Stimulated activated CD4-positive, alpha-beta T cell treated with anti-CD3 and anti-CD28 coated beads, Interleukin-4, amount 100 ng/mL, for 1 hour (primary cell): ENCODE results near the gene MID2.
"Not testable (repeated sequence)": the region's sequence is repeated elsewhere in the genome, so short reads cannot be mapped to it uniquely, and the experiment has no call there.

ENCODE experiments used
- DNase-seq: peaks from one replicate; pipeline ENCODE4 v3.0.0-alpha.2; 2020

MID2 gene

GRCh38 chrX:107845625-107846024 is 20.0 kb downstream of the MID2 start:
- DNase-seq: no peak

- no peak for DNase-seq
Observed at GRCh38 chrX:107848591-107848990, 22.9 kb downstream of the MID2 start.

GRCh38 chrX:107849747-107850421 is 24.2 kb downstream of the MID2 start:
- no peak for DNase-seq

GRCh38 chrX:107850422-107850765 is 24.7 kb downstream of the MID2 start:
- no peak for DNase-seq

GRCh38 chrX:107851215-107851614 is 25.5 kb downstream of the MID2 start:
- DNase-seq: no peak

- DNase-seq: not testable (repeated sequence)
Observed at GRCh38 chrX:107851665-107852064, 26.0 kb downstream of the MID2 start.

GRCh38 chrX:107856289-107856688 is 30.6 kb downstream of the MID2 start:
- DNase-seq: no peak

- not testable (repeated sequence) for DNase-seq
Observed at GRCh38 chrX:107857041-107857440, 31.4 kb downstream of the MID2 start.

GRCh38 chrX:107857837-107858236 is 32.2 kb downstream of the MID2 start:
- no peak for DNase-seq

GRCh38 chrX:107861056-107861455 is 35.4 kb downstream of the MID2 start:
- DNase-seq: no peak

- DNase-seq: no peak
Observed at GRCh38 chrX:107871136-107871535, 45.5 kb downstream of the MID2 start.

GRCh38 chrX:107878106-107878505 is 52.4 kb downstream of the MID2 start:
- no peak for DNase-seq

GRCh38 chrX:107880054-107880610 is 54.5 kb downstream of the MID2 start:
- DNase-seq: no peak

GRCh38 chrX:107894038-107894437 is 68.4 kb downstream of the MID2 start:
- DNase-seq: no peak

- no peak for DNase-seq
Observed at GRCh38 chrX:107902721-107903120, 77.1 kb downstream of the MID2 start.

- no peak for DNase-seq
Observed at GRCh38 chrX:107905366-107905765, 79.7 kb downstream of the MID2 start.

GRCh38 chrX:107924136-107924746 is 98.6 kb downstream of the MID2 start:
- no peak for DNase-seq

- no peak for DNase-seq
Observed at GRCh38 chrX:107934262-107934661, 108.6 kb downstream of the MID2 start.

GRCh38 chrX:107935200-107935599 is 109.5 kb downstream of the MID2 start:
- no peak for DNase-seq

GRCh38 chrX:107935664-107936433 is 110.2 kb downstream of the MID2 start:
- no peak for DNase-seq

GRCh38 chrX:107936434-107936730 is 110.7 kb downstream of the MID2 start:
- DNase-seq: no peak

GRCh38 chrX:107940095-107940494 is 114.4 kb downstream of the MID2 start:
- DNase-seq: no peak

GRCh38 chrX:107955337-107955736 is 129.7 kb downstream of the MID2 start:
- DNase-seq: not testable (repeated sequence)

- DNase-seq: no peak
Observed at GRCh38 chrX:107968623-107969022, 143.0 kb downstream of the MID2 start.
